GM18498 (cell line): ENCODE measurements around the gene B3GNT2.
"Not testable (repeated sequence)": the region's sequence is repeated elsewhere in the genome, so short reads cannot be mapped to it uniquely, and the experiment has no call there.

Experiments used
- ATAC-seq: cut with Tn5 transposase; IDR thresholded peaks from one replicate; pipeline ENCODE4 v1.9.1; 2021; ENCODE audit warnings: mild to moderate bottlenecking, moderate library complexity; ENCODE audit not compliant: unreplicated experiment

B3GNT2 gene

DNA sequence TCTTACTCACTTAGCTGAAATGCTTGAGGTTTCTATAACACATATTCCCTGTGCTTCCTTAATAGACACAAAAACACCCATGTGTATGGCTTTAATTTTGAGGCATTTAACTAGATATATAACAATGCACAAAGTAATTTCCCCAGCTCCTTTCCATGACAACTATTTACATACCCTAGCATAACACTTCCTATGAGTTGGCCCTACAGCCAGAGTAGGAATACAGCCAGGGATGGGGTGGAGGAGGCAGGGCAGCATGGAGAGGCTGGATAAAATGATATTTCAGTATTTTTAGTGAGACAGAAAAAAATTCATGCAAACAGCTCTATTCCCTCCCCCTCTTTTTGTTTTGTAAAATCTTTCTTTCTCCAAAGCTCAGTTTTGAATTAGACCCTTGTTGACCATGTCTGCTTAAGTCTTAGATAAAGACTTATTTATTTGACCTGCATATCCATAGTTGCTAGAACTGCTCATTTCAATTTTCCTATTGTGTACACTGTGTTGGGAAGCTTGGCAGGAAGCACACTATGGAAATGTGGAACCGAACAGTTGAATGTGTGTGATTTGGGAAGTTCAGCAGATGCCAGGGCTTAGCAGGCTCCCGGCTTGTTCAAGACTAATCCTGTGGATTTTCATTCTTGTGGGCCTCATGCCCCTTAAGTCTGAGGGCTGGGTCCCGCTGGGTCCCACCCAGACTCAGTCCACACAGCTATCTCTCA is 11.2 kb upstream of the B3GNT2 start:
- no peak for ATAC-seq

DNA sequence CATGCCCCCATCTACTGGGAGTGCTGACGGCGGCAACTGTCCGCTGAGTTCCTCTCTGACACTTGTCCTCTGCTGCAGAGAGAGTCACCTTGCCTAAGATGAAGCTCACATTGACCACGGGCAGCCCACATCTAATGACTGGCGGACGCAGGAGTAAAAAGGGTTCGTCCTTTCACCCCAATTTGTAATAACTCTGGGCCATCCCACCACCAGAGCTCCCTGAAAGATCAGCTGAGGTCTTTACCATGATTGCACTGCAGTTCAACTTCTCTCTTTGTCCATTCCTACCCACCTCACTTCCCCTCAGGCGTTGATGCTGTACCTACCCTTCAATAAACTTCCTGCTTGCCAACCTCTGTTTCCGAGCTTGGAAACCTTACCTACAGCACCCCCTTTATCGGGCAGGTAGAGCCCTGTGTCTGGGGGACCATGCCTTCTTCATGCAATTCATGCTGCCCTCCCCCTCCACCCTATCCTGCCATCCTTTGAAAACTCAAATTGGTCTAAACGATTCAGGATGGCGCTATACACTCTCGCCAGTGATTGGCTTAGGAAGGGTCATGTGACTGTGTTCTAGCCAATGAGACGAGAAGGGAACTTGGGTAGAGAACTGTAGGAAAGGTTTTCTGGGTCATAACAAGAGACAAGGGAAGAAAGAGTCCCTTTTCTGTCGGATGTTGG is 10.3 kb upstream of the B3GNT2 start:
- no peak for ATAC-seq

GRCh38 chr2:62186156-62186905 is 9.6 kb upstream of the B3GNT2 start:
- no peak for ATAC-seq

- ATAC-seq = no peak
Observed at GRCh38 chr2:62187246-62187645, 8.7 kb upstream of the B3GNT2 start.

- ATAC-seq = no peak
Observed at GRCh38 chr2:62188416-62188815, 7.5 kb upstream of the B3GNT2 start.

- no peak for ATAC-seq
Observed at GRCh38 chr2:62189196-62189595, 6.7 kb upstream of the B3GNT2 start.

DNA sequence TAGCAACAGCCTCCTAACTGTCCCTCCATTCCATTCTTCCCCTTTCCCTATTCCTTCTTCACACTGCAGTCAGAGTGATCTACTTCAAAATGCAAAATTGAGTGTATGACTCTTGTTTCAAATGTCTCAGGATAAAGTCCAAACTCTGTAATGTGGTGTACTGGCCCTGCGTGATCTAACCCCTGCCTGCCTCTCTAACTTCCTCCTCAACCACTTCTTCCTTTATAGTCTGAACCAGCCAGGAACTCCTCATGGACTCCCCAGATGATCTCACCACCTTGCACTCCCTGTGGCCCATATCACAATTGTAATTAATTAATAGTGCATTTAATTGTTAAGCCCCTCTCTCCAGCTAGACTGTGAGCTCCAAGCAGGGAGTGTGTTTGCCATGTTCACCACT is 3.1 kb upstream of the B3GNT2 start:
- ATAC-seq = no peak

DNA sequence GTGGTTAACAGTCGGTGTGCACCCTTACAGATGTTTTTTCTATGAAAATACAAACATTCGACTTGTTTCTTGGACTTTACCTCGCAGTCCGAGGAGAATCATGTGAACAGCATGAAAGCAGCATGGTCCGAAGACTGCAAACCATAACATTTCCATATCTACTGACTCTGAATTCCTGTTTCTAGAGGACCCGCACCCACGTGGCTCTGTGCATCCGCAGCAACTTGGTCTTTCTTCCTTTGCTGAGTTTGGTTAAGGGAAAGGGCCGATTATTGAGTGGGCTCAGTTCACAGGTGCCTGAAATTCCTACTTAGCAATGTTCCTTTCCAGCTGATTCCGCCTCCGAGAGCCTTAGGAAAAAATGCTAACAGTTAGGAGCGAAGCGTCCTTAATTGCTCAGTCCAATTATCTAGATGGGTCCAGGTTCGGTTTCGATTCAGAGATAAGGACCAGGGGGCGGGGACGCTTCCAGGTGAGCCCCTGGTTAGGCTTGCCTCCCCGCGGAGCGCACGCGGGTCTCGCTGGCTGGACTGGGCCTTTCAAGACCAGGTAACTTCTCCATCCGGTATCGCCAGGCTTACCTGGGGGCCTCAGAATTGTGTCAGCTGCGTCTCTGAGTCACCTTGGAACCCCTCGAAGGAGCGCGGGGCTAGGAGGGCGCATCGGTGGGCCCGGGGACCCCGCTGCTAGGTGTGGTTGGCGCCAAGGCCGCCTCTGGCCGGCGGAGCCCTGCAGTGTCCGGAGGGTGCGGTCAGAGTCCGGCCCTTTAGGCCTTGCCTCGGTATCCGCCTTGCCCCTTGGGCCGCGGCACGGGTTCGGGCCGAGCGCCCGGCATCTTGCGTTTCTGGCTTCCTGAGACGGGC is 1.1 kb upstream of the B3GNT2 start:
- ATAC-seq = no peak

- peak; percentile 17 for ATAC-seq
Observed at GRCh38 chr2:62196278-62196901, 475 bp downstream of the B3GNT2 start.

- ATAC-seq = no peak
Observed at GRCh38 chr2:62197011-62197924, 1.4 kb downstream of the B3GNT2 start.

- no peak for ATAC-seq
Observed at GRCh38 chr2:62197925-62198633, 2.2 kb downstream of the B3GNT2 start.

DNA sequence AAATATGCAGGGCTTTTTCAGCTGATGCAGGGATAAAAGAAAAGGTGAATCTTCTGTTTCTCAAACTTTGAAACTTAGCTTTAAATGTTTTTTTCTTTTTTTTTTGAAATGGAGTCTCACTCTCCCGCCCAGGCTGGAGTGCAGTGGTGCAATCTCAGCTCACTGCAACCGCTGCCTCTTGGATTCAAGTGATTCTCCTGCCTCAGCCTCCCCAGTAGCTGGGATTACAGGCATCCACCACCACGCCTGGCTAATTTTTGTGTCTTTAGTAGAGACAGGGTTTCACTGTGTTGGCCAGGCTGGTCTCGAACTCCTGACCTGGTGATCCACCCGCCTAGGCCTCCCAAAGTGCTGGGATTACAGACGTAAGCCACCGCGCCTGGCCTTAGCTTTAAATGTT is 2.9 kb downstream of the B3GNT2 start:
- ATAC-seq = not testable (repeated sequence)

DNA sequence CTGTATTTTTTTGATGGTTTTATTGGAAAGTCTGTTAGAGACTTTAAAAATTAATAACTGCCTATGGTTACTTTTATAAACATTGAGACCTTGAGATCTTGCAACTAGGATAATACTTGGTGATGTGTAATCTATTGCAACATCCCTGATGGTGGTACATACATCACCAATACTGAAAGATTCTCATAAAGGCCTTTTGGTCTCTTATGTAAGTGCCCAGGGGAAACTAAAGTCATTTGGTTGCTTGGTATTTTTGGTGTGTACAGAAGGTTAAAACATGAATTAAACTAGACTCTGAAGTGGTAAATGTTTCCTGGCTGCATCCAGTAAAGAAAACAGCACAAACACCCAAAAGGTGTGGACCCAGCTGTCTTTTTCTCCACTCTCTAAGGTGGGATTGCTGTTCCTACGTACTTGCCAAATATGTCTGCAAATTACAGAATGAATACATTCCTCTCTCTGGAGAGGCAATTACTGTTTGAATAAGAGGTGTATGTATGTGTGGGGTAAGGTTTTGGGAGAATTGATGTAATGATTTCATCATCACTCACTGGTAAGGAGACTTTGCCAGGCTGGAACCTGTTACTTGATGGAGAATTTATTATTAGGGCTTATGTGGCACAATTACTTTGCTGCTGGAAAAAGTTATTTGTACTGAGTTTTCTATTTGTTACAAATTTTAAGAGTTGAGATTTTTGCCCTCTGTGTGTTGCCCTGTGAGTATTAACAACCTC is 3.6 kb downstream of the B3GNT2 start:
- no peak for ATAC-seq

- ATAC-seq = no peak
Observed at GRCh38 chr2:62200291-62200841, 4.5 kb downstream of the B3GNT2 start.

- ATAC-seq = no peak
Observed at GRCh38 chr2:62200868-62201267, 5.0 kb downstream of the B3GNT2 start.

GRCh38 chr2:62201307-62201706 is 5.4 kb downstream of the B3GNT2 start:
- ATAC-seq = no peak

GRCh38 chr2:62202019-62202722 is 6.3 kb downstream of the B3GNT2 start:
- ATAC-seq = peak; percentile 58
